Progenitor cell of endocrine pancreas (in vitro differentiated cells): ENCODE measurements around the gene CARHSP1. TPM values are rescaled to one million over a fixed set of nuclear protein-coding genes. Genes with fewer than 3 reads are reported as not detected.
A peak's percentile ranks its signal among the peaks of the same experiment; 100 is the strongest.

Experiments
- DNase-seq: peaks from one replicate; pipeline ENCODE4 v3.0.0; 2021; ENCODE audit warnings: low spot score; ENCODE audit not compliant: unreplicated experiment
- H3K27ac Mint-ChIP-seq: 2 replicates; pipeline ENCODE4 v1.8.0; 2021; ENCODE audit warnings: mild to moderate bottlenecking, moderate library complexity, mixed read lengths
- H3K27me3 Mint-ChIP-seq: 2 replicates; pipeline ENCODE4 v1.8.0; 2021; ENCODE audit warnings: mixed read lengths
- H3K36me3 Mint-ChIP-seq: 2 replicates; pipeline ENCODE4 v1.8.0; 2022; ENCODE audit warnings: mixed read lengths; ENCODE audit not compliant: insufficient read depth
- H3K4me1 Mint-ChIP-seq: 2 replicates; pipeline ENCODE4 v1.8.0; 2021; ENCODE audit warnings: low read depth, mixed read lengths
- H3K4me3 Mint-ChIP-seq: 2 replicates; pipeline ENCODE4 v1.8.0; 2021; ENCODE audit warnings: low read depth, mild to moderate bottlenecking, moderate library complexity, mixed read lengths
- H3K9me3 Mint-ChIP-seq: 2 replicates; pipeline ENCODE4 v1.8.0; 2021; ENCODE audit warnings: low read depth, mixed read lengths
- total RNA-seq: library from RNA; stranded (reverse); gene quantifications from 2 replicates; pipeline ENCODE4 v1.2.1, GENCODE V29; 2021
- TF ChIP-seq, protein P1 (sequence below): fragments of 200-600 bp; sonication (generic); IDR thresholded peaks from one replicate; pipeline ENCODE4 v1.5.0; 2021; ENCODE audit warnings: antibody characterized with exemption, mild to moderate bottlenecking; ENCODE audit not compliant: unreplicated experiment

The CARHSP1 gene
- total RNA-seq, 1 donor from 2014 or later, result 122 TPM

GRCh38 chr16:8831871-8832716 lies 36.7 kb downstream of the CARHSP1 start:
- no peaks in the 10 kb centered on the region for H3K9me3 Mint-ChIP-seq
- H3K27ac Mint-ChIP-seq, result no peak overlapping the region
- peaks cover 3% of the 10 kb centered on the region for H3K4me1 Mint-ChIP-seq
- peaks cover 11% of the 10 kb centered on the region for H3K36me3 Mint-ChIP-seq
- TF ChIP-seq, protein P1, sequence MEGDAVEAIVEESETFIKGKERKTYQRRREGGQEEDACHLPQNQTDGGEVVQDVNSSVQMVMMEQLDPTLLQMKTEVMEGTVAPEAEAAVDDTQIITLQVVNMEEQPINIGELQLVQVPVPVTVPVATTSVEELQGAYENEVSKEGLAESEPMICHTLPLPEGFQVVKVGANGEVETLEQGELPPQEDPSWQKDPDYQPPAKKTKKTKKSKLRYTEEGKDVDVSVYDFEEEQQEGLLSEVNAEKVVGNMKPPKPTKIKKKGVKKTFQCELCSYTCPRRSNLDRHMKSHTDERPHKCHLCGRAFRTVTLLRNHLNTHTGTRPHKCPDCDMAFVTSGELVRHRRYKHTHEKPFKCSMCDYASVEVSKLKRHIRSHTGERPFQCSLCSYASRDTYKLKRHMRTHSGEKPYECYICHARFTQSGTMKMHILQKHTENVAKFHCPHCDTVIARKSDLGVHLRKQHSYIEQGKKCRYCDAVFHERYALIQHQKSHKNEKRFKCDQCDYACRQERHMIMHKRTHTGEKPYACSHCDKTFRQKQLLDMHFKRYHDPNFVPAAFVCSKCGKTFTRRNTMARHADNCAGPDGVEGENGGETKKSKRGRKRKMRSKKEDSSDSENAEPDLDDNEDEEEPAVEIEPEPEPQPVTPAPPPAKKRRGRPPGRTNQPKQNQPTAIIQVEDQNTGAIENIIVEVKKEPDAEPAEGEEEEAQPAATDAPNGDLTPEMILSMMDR, result no peak
- no peaks in the 10 kb centered on the region for H3K27me3 Mint-ChIP-seq
- no peak for DNase-seq
- no peak overlapping the region for H3K4me3 Mint-ChIP-seq

GRCh38 chr16:8831450-8831849 lies 37.4 kb downstream of the CARHSP1 start:
- peak overlapping the region; percentile 17 for H3K27ac Mint-ChIP-seq
- H3K4me1 Mint-ChIP-seq, result peaks cover 3% of the 10 kb centered on the region
- H3K36me3 Mint-ChIP-seq, result peaks cover 11% of the 10 kb centered on the region
- no peak overlapping the region for H3K4me3 Mint-ChIP-seq
- H3K9me3 Mint-ChIP-seq, result no peaks in the 10 kb centered on the region
- H3K27me3 Mint-ChIP-seq, result no peaks in the 10 kb centered on the region
- TF ChIP-seq, protein P1, result no peak
- DNase-seq, result no peak

DNA sequence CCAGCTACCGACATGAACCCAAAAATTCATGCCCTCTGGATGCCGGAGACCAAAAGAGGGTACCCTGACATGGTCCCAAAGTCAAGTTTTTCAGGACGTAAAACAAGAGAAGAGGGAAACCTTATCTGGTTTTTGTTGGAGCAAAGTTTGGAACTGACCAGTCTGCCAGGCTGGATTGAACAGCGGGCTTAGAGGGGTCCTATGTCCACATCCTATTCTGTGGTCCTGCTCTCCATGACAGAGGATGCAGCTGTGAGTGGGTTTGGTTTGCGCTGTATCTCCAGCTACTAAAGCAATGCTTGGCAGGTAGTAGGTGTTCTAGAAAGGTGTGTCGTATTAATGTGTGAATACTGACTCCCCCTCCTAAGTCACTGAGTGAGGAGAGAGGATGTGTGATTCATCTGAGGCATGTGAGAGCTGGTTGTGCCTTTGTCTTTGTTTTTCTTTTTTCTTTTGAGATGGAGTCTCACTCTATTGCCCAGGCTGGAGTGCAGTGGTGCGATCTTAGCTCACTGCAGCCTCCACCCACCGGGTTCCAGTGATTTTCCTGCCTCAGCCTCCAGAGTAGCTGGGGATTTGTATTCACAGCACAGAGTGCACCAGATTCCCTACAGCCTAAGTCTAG lies 40.2 kb downstream of the CARHSP1 start:
- no peak for DNase-seq
- Mint-ChIP-seq H3K4me1 (peaks cover 2% of the 10 kb centered on the region), H3K27me3 (no peaks in the 10 kb centered on the region), H3K9me3 (no peaks in the 10 kb centered on the region), H3K4me3 (no peak overlapping the region), H3K36me3 (peaks cover 19% of the 10 kb centered on the region), H3K27ac (no peak overlapping the region)
- TF ChIP-seq, protein P1, result no peak

- Mint-ChIP-seq H3K36me3 (peaks cover 28% of the 10 kb centered on the region), H3K27ac (no peak overlapping the region), H3K27me3 (no peaks in the 10 kb centered on the region), H3K4me3 (no peak overlapping the region), H3K9me3 (no peaks in the 10 kb centered on the region), H3K4me1 (no peaks in the 10 kb centered on the region)
- no peak for DNase-seq
- TF ChIP-seq, protein P1, result no peak
Observed at GRCh38 chr16:8826278-8826879, 42.4 kb downstream of the CARHSP1 start.

DNA sequence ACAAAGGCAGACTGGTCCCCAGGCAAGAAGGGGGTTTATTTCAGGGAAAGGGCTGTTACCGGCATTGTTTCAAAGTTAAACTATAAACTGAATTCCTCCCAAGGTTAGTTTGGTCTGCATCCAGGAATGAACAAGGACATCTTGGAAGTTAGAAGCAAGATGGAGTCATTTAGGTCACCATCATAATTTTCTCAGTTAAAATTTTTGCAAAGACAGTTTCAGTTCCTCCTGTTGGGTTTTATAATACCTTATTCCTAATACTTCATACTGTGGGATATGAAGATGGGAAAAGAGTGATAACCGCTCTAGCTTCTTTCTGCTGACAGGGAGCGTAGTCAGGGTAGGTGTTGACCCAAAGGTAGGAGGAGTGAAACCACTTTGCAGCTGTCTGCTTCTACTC lies 46.4 kb downstream of the CARHSP1 start:
- Mint-ChIP-seq H3K36me3 (peaks cover 21% of the 10 kb centered on the region), H3K27me3 (no peaks in the 10 kb centered on the region), H3K4me3 (no peak overlapping the region), H3K4me1 (no peaks in the 10 kb centered on the region), H3K27ac (no peak overlapping the region), H3K9me3 (no peaks in the 10 kb centered on the region)
- TF ChIP-seq, protein P1, result no peak
- DNase-seq, result no peak
